OCI-LY7 (cell line): ENCODE measurements around the gene AFF3.

ENCODE experiments used
- CTCF ChIP-seq: fragments of 200-600 bp; sonication (generic); conservative IDR thresholded peaks from 2 replicates; pipeline ENCODE4 v1.5.1; 2014; ENCODE audit warnings: mild to moderate bottlenecking, antibody characterized with exemption, low read length, moderate library complexity, mixed read lengths
- EZH2phosphoT487 ChIP-seq: fragments of 200-600 bp; sonication (generic); IDR thresholded peaks from 2 replicates; pipeline ENCODE4 v1.6.1; 2018; ENCODE audit warnings: low read depth, borderline replicate concordance, mild to moderate bottlenecking, mixed run types, antibody characterized with exemption, low read length, moderate library complexity, mixed read lengths

DNA sequence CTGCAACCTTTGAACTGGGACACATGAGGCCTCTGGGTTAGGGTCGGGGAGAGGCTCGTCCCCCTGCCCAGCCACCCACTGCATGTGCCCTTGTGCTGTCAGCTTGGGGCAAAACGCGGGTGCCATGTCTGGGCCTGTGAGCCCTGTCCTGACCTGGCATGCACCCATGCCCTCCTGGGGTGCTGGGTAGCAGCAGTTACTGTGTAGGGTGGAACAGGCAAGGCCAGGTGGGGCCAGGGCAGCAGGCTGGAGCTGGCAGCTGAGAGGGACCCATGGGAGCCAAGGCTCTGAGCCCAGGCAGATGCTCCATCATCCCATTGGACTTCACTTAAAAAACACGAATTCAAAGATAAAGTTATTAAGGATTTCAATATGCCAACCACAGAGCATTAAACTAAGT, 518.8 kb downstream of the AFF3 start:
- TF ChIP-seq EZH2phosphoT487 (no peak), CTCF (no peak)
